SH-SY5Y (cell line): ENCODE results near the gene AGAP1.

Experiments used
- GATA2 ChIP-seq: IDR thresholded peaks from 2 replicates; pipeline ENCODE4 v1.6.1; 2011; ENCODE audit warnings: mild to moderate bottlenecking, low read depth, low read length
- GATA3 ChIP-seq: IDR thresholded peaks from 2 replicates; pipeline ENCODE4 v1.6.1; 2011; ENCODE audit warnings: low read depth, mild to moderate bottlenecking, low read length, moderate library complexity

The AGAP1 gene

GRCh38 chr2:235627682-235628081 lies 133.8 kb downstream of the AGAP1 start:
- TF ChIP-seq GATA3 (no peak), GATA2 (no peak)

GRCh38 chr2:235630718-235631296 lies 137.0 kb downstream of the AGAP1 start:
- no peak for TF ChIP-seq GATA2
- TF ChIP-seq GATA3: no peak

GRCh38 chr2:235634435-235635158 lies 140.8 kb downstream of the AGAP1 start:
- TF ChIP-seq GATA2: no peak
- no peak for TF ChIP-seq GATA3

GRCh38 chr2:235636546-235636945 lies 142.7 kb downstream of the AGAP1 start:
- TF ChIP-seq GATA3 (no peak), GATA2 (no peak)

- TF ChIP-seq GATA2: no peak
- TF ChIP-seq GATA3: no peak
Observed at GRCh38 chr2:235637896-235638295, 144.1 kb downstream of the AGAP1 start.

- TF ChIP-seq GATA3 (no peak), GATA2 (no peak)
Observed at GRCh38 chr2:235638541-235639427, 144.9 kb downstream of the AGAP1 start.

GRCh38 chr2:235639428-235639773 lies 145.6 kb downstream of the AGAP1 start:
- no peak for TF ChIP-seq GATA2

GRCh38 chr2:235639885-235640284 lies 146.0 kb downstream of the AGAP1 start:
- no peak for TF ChIP-seq GATA3
- TF ChIP-seq GATA2: peak; percentile 64

GRCh38 chr2:235640377-235640776 lies 146.5 kb downstream of the AGAP1 start:
- TF ChIP-seq GATA3 (no peak), GATA2 (no peak)

GRCh38 chr2:235640926-235641723 lies 147.3 kb downstream of the AGAP1 start:
- no peak for TF ChIP-seq GATA2
- no peak for TF ChIP-seq GATA3

GRCh38 chr2:235641956-235642355 lies 148.1 kb downstream of the AGAP1 start:
- TF ChIP-seq GATA3: no peak
- no peak for TF ChIP-seq GATA2

- TF ChIP-seq GATA3 (no peak), GATA2 (no peak)
Observed at GRCh38 chr2:235642446-235643098, 148.7 kb downstream of the AGAP1 start.

- TF ChIP-seq GATA2 (peak; percentile 90), GATA3 (peak; percentile 81)
Observed at GRCh38 chr2:235643680-235644511, 150.1 kb downstream of the AGAP1 start.
